Measurements from ENCODE around the gene MDN1.

MDN1 gene

DNA sequence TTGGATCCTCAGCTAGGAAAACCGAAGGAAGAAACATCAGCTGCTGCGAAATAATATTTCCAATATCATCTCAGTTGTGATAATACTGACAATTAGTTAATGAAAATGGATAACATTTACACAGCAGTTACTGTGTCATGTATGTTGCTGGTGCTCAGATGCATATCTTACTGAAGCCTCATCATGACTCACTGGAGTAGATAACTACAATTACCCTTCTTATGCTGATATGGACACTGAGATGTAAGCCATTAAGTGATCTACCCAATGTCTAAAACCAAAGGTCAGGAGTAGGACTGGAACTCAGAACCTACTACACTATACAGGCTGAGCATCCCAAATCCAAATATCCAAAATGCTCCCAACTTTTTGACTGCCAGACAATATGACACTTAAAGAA is 126.4 kb downstream of the MDN1 start:
- DNase-seq (ENCODE audit: low spot score), result no peak

DNA sequence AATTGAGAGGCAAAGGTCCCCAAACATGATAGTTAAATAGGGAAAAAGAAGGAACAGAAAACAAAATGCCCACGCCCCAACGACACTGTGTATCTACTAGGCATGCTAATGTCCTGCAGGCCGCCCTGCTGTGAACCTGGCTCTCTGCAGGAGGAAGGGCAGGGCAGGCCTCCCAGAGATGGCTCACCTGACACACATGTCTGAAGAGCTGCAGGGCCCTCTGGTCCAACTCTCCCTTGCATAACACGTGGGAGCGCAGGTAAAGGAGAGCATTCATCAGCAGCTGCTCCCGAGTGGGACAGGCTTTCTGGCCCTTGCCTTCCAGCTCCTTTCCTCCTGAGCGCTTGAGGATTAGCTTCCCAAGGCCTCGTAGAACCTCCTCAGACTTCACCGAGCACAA is 127.3 kb downstream of the MDN1 start:
- no peak for DNase-seq (ENCODE audit: low spot score)

DNA sequence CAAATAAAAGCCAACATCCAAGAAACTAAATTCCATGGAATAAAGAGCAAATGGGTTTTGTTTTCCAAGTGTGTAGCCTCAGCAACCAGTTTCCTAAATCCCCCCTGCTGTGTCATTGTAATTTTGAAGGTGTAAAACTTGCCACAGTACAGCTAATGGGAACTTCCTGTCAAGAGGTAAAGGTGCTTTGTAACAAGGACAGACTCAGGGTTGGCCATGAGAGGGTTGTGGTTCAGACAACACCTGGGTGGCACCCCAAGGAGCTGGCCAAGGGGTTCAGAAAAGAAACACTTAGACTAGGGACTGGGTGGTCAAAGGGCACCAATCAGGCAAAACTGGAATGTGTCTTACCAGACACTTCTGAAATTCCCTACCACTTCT is 128.7 kb downstream of the MDN1 start:
- no peak for DNase-seq (ENCODE audit: low spot score)

GRCh38 chr6:89689732-89690131 is 129.9 kb downstream of the MDN1 start:
- DNase-seq (ENCODE audit: low spot score), result no peak

DNA sequence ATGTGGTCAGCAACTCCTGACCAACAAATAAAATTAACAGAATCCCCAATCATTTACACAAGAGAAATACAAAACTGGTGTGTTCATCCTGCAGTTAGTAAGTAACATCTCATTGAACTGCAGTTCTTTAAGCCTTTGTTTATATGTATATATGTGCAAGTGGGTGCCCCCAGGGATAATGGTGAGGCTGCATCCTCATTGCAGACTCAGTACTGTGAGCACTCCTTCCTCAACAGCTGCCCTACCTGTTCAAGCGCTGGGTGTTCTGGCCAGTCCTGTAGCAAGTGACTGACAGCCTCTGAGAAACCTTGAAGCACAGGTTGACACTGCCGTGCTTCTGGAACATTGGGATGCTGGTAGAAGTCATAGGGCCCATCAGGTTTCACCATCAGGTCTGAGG is 131.3 kb downstream of the MDN1 start:
- DNase-seq (ENCODE audit: low spot score), result no peak

DNA sequence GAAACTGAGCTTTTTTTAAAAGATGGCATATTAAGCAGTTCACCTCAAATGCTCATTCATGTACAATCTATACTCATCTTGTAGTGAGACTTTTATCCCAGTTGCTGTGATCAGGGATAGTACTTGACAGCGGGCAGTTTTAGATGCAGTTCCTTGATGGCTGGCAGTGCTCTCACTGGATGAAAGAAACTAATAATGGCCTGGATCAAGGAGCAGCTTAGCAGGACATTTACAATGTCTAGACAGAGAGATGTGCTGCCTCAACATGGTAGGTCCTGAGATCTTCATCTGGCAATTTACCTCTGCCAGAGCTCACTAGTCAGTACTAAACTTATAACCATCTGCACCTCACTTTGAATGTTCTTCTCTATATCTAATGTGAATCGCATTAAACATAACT is 134.3 kb downstream of the MDN1 start:
- DNase-seq (ENCODE audit: low spot score), result no peak

DNA sequence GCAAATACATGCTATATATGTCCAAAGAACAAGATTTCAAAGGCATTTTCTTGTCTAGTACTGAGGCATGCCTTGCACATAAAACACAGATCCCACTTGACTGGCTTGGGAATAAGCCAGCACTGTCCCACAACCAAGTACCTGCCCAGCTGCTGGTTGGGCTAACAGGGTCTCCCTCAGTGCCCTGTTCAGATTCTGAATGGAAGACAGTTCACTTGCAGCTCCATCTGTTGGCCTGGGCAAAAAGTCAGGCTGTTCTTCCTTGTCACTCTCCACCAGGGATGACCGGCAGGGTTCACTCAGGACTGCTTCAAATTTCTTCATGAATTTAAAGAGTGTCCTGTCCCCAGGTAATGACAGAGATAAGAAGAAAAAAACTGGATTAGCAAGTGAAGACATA is 136.6 kb downstream of the MDN1 start:
- no peak for DNase-seq (ENCODE audit: low spot score)

- no peak for DNase-seq (ENCODE audit: low spot score)
Observed at GRCh38 chr6:89681983-89682564, 137.5 kb downstream of the MDN1 start.

DNA sequence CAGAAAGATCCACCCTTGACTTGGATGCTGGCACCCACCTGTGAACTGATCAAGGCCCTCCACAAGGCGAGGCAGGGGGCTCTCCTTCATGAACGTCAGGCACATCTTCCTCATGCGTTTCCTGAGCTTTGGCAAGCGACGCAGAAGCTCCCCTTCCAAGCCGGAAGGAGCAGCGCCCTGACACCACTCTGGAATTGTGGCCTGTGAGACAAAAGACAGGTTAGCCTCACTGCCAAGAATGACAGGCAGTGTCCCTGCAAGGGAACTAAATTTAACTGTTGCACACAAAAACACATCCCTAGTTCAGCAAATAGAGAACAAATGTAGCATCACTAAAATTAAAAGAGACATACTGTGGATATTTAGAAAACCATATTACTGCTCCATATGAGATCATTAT is 139.0 kb downstream of the MDN1 start:
- no peak for DNase-seq (ENCODE audit: low spot score)

GRCh38 chr6:89680150-89680549 is 139.4 kb downstream of the MDN1 start:
- no peak for DNase-seq (ENCODE audit: low spot score)

- DNase-seq (ENCODE audit: low spot score), result no peak
Observed at GRCh38 chr6:89679215-89680120, 140.1 kb downstream of the MDN1 start.

DNA sequence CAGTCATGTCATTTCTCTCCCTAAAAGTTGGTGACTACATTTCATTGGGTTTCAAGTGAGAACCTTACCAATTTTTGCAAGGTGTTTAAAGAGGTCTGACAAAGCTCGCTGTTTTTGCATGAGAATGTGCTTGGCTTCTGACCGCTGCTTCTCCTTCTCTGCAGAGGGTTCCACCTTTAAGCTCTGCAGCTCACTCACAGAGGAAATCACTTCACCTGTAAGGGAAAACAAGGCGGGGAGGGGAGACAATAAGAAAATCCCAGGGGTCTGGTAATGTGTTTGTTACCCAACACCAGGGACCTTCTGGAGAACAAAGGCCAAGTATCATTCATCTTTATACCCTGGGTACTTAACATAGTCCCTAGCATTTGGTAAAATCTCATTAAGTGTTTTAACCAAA is 141.1 kb downstream of the MDN1 start:
- DNase-seq (ENCODE audit: low spot score), result no peak

- no peak for DNase-seq (ENCODE audit: low spot score)
Observed at GRCh38 chr6:89675949-89676748, 143.4 kb downstream of the MDN1 start.

- DNase-seq (ENCODE audit: low spot score), result no peak
Observed at GRCh38 chr6:89670935-89671565, 148.5 kb downstream of the MDN1 start.

GRCh38 chr6:89669002-89669401 is 150.6 kb downstream of the MDN1 start:
- DNase-seq (ENCODE audit: low spot score), result no peak

DNA sequence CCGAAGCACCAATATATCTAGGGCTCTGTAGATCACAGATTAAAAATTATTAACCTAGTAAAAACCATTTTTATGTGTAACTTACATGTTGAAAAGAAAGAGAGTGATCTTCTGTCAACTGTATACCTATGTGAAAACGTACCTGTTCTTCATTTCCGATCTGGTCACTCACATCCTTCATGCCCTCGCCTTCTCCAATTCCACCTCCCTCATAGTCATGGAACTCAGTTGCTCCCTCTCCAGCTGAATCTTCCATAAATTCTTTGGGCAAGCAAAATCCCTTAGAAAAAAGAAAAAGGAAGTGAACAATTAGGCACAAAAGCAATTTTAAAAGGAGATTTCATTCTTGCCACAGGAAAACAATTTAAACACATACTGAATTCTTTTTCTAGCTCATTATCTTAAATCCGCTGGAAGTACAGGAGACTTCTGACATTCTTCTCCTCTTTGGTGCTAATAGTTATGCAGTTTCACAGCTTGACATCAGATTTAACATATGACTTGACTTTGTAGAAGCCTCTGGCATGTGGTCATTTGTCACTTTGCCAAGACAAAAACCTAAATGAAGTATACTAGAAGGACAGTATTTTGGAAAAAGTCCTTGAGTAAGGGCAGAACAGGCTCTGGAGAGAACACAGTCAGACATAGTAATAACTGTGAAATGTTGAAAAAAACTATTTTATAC is 151.6 kb downstream of the MDN1 start:
- DNase-seq (ENCODE audit: low spot score), result no peak

DNA sequence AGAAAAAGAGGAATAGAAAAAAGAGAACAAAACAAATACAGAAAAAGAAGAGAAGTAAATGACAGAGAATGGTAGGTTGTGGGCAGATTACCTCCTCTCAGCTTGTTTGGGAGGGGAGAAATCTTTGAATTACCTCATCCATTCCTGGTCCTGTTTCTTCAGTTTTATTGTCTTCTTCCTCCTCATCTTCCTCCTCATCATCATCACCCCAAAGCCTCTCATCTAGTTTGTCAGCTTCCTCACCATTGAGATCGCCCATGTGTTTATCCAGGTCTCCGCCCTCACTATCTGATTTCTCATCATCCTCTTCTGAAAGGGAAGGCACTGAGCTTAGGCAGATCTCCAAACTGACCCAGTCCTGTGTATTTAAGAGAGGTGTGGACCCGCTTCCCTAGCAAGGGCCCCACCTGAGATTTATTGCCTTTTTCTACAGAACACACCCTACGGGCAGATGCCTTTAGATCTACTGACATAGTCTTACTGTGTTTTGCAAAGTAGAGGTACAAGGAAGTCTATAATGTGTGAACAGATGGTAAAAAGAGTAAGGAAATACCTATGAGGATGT is 156.9 kb downstream of the MDN1 start:
- no peak for DNase-seq (ENCODE audit: low spot score)

DNA sequence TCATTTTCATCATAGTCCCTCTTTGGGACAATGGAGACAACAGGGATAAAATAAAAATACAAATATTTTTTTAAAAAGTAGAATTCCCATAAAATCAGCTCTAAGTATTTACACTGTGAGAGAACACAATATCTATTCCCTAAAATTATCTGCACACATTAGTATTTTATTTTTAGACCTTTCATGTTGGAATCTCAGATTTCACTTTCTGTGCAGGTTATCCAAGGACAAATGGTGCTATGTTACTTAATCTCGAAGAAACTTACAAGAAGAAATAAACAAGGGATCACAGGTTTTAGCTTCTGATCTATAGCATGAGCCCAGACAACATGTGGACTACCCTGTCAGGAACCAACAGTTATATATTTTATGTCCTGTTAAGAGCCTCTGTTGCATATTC is 158.0 kb downstream of the MDN1 start:
- no peak for DNase-seq (ENCODE audit: low spot score)

GRCh38 chr6:89660981-89661380 is 158.6 kb downstream of the MDN1 start:
- DNase-seq (ENCODE audit: low spot score), result no peak

GRCh38 chr6:89657445-89658158 is 162.0 kb downstream of the MDN1 start:
- no peak for DNase-seq (ENCODE audit: low spot score)

DNA sequence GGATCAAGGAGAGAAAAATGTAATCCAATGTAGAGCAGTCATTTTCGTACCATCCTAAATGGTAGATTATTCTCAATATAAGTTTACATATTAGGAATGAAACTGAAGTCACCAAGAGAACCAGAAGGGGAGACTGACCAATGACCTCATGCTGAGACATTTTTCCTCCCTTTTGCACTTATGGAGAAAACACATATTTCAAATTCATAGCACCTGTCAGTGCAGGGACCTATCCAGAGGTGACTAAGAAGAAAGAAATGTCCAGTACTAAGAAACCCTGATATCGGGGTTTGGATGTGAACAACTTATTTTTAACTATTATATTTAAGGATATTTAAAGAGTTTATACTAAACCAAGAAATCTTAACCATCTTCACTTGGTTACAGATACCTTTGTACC is 164.5 kb downstream of the MDN1 start:
- no peak for DNase-seq (ENCODE audit: low spot score)
